Common myeloid progenitor, CD34-positive (primary cell): ENCODE measurements around the gene TRPM3.

Experiments
- CTCF ChIA-PET: fragments of 350-600 bp; sonication (Branson Sonifier 250); formaldehyde crosslinking; loops from one replicate; lab custom pipeline; 2021; ENCODE audit warnings: antibody characterized with exemption; lab: Charles Lee
- POLR2A ChIA-PET: fragments of 350-600 bp; sonication (Branson Sonifier 250); formaldehyde crosslinking; loops from one replicate; lab custom pipeline; 2021; ENCODE audit warnings: antibody characterized with exemption; lab: Charles Lee
- DNase-seq, 3 donors: peaks; one replicate each; pipeline versions ENCODE4 v3.0.0 to v3.0.0-alpha.2; 2013
- H3K27ac ChIP-seq, 2 experiments: 1 replicate in 1 of 2; 2 replicates in 1 of 2; pipeline ENCODE4 v1.7.0; 2013; ENCODE audit warnings: inconsistent platforms in 2 of 2, low read length in 2 of 2, mild to moderate bottlenecking in 2 of 2, low read depth in 1 of 2, moderate library complexity in 1 of 2; ENCODE audit not compliant: severe bottlenecking in 2 of 2, insufficient read depth in 1 of 2, poor library complexity in 1 of 2
- H3K27me3 ChIP-seq, 5 experiments: replicated peaks in 2 of 5; 1 replicate in 3 of 5; 2 replicates in 2 of 5; pipeline versions ENCODE4 v1.6.1 to v1.7.0; 2013; ENCODE audit warnings: low read length in 4 of 5, mild to moderate bottlenecking in 2 of 5, moderate library complexity in 2 of 5, inconsistent platforms in 1 of 5; ENCODE audit not compliant: insufficient read depth in 5 of 5, control insufficient read depth in 4 of 5
- H3K36me3 ChIP-seq, 4 experiments: 1 replicate in 2 of 4; 2 replicates in 2 of 4; pipeline versions ENCODE4 v1.6.1 to v1.7.0; 2013; ENCODE audit warnings: low read length in 3 of 4, control low read depth in 1 of 4, mild to moderate bottlenecking in 1 of 4; ENCODE audit not compliant: control insufficient read depth in 4 of 4, insufficient read depth in 4 of 4
- H3K4me1 ChIP-seq, 4 experiments: 1 replicate in 3 of 4; 2 replicates in 1 of 4; pipeline versions ENCODE4 v1.6.1 to v1.7.1; 2013; ENCODE audit warnings: low read length in 3 of 4, mild to moderate bottlenecking in 3 of 4, control low read depth in 1 of 4, inconsistent platforms in 1 of 4, moderate library complexity in 1 of 4; ENCODE audit not compliant: control insufficient read depth in 4 of 4, insufficient read depth in 4 of 4; ENCODE audit errors: control extremely low read depth in 1 of 4
- H3K4me3 ChIP-seq, 7 experiments: 1 replicate in 4 of 7; 2 replicates in 3 of 7; pipeline versions ENCODE4 v1.5.1 to v1.7.0; 2013; ENCODE audit warnings: mild to moderate bottlenecking in 7 of 7, low read length in 6 of 7, moderate library complexity in 6 of 7, inconsistent platforms in 2 of 7, low read depth in 2 of 7, control low read depth in 1 of 7; ENCODE audit not compliant: insufficient read depth in 4 of 7, control insufficient read depth in 1 of 7; ENCODE audit errors: extremely low read depth in 1 of 7
- H3K9me3 ChIP-seq, 5 experiments: 1 replicate in 4 of 5; 2 replicates in 1 of 5; pipeline versions ENCODE4 v1.6.1 to v1.7.1; 2013; ENCODE audit warnings: low read length in 4 of 5, mild to moderate bottlenecking in 2 of 5, inconsistent platforms in 1 of 5, low read depth in 1 of 5, moderate library complexity in 1 of 5; ENCODE audit not compliant: control insufficient read depth in 4 of 5, insufficient read depth in 2 of 5; ENCODE audit errors: control extremely low read depth in 1 of 5
- WGBS: methylation state at CpG from one replicate; pipeline ENCODE4 v1.1.5; 2013; ENCODE audit not compliant: insufficient coverage; 5-methylcytosine and 5-hydroxymethylcytosine counted together

The TRPM3 gene

GRCh38 chr9:70994582-70994981, 126.8 kb downstream of the TRPM3 start:
- no peak overlapping the region for H3K27ac ChIP-seq
- H3K36me3 ChIP-seq = no peaks in the 10 kb centered on the region
- no peaks in the 10 kb centered on the region for H3K4me1 ChIP-seq
- CTCF ChIA-PET = interaction anchor here (0.7 to 1.0 kb wide), 3 partner anchors 10 to 256 kb away, joined by 3 read pairs; no protein-coding TSS in a partner anchor
- DNase-seq = no peak
- H3K4me3 ChIP-seq = no peak overlapping the region
- no peaks in the 10 kb centered on the region for H3K27me3 ChIP-seq
- 84% methylated on average over 2 of the region's 2 CpGs for WGBS
- POLR2A ChIA-PET = no interaction called here
- H3K9me3 ChIP-seq = no peaks in the 10 kb centered on the region

- ChIA-PET POLR2A (no interaction called here), CTCF (no interaction called here)
- Histone ChIP-seq H3K4me1 (no peaks in the 10 kb centered on the region), H3K27ac (no peak overlapping the region), H3K9me3 (peaks cover 0 to 4% (median 1%) of the 10 kb centered on the region in 5 experiments), H3K4me3 (no peak overlapping the region), H3K36me3 (no peaks in the 10 kb centered on the region), H3K27me3 (no peaks in the 10 kb centered on the region)
- DNase-seq = no peak
- 100% methylated on average over 1 of the region's 1 CpG for WGBS
These were observed 132.9 kb downstream of the TRPM3 start for GRCh38 chr9:70988551-70988950.

DNA sequence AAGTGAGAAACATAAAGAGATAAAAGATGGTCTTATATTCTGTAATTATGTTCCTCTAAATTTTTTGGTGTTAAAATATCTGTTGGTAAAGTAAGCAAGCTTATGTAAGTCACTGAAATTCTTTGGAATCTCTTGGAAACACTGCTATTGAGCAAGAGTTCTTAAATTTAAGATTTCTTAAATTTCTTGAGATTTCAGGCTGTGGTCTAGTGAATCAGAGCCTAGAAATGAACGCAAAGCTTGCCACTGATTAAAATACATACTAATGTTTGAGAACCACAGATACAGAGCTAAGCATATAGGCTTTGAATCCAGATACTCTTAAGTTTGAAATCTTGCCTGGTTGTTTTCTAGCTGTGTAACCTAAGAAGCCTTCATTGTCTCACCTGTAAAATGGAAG, 133.4 kb downstream of the TRPM3 start:
- H3K27ac ChIP-seq = no peak overlapping the region
- no peaks in the 10 kb centered on the region for H3K36me3 ChIP-seq
- ChIA-PET POLR2A (no interaction called here), CTCF (no interaction called here)
- no peaks in the 10 kb centered on the region for H3K4me1 ChIP-seq
- WGBS = 100% methylated on average over 1 of the region's 1 CpG
- peaks cover 0 to 4% (median 2%) of the 10 kb centered on the region in 5 experiments for H3K9me3 ChIP-seq
- H3K4me3 ChIP-seq = no peak overlapping the region
- no peaks in the 10 kb centered on the region for H3K27me3 ChIP-seq
- DNase-seq = no peak

DNA sequence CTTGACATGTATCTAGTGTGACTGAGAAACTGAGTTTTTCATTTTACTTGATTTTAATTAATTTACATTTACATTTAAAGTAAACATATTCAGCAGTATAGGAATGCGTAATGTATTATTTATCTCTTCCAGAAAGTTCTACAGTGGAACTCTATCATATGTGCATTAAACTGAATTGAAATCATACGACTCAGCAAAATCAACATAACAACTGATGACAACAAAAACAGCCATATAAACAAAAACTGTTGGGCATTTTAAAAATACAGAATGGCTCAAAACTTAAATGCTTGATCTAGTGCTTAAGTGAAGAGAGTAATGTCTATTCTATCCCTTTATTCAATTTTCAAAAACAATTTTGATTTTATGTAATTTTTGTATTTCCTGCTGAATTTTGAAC, 134.4 kb downstream of the TRPM3 start:
- POLR2A ChIA-PET = no interaction called here
- no CpG with 5 or more reads among the region's 2 CpGs for WGBS
- CTCF ChIA-PET = no interaction called here

DNA sequence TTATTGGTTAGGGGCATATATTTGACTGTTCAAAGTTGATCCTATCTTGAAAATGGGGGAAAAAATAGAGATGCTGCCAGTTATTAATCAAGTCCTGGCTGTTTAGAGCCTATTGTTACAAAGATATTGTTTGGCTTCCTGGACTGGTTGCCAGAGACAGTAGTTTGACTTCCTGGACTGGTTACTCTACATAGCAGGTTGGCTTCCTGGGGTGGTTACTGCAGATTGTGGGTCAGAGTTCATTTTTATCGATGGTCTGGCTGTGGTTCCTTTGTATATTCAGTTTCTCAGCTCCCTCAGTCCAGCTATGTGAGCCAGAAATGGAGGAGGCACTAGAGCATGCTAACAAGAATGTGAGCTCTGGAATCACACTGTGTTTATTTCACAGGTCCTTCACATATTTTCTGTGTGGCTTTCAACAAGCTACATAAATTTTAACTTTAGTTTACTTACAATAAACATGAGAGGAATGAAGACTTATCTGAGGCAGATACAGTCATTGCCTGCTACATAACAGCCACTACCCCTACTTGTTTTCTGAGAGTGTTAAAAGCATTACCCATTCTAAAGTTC, 137.6 kb downstream of the TRPM3 start:
- Histone ChIP-seq H3K9me3 (peaks cover 0 to 4% (median 2%) of the 10 kb centered on the region in 5 experiments), H3K36me3 (no peaks in the 10 kb centered on the region), H3K4me3 (no peak overlapping the region), H3K27me3 (no peaks in the 10 kb centered on the region), H3K27ac (no peak overlapping the region), H3K4me1 (no peaks in the 10 kb centered on the region)
- no peak for DNase-seq
- whole genome bisulfite sequencing = 100% methylated on average over 1 of the region's 1 CpG
- ChIA-PET POLR2A (no interaction called here), CTCF (interaction anchor here (0.7 kb wide), 1 partner anchor 11 kb away, joined by 3 read pairs; no protein-coding TSS in a partner anchor)

More for the DNA sequence above, 134.4 kb downstream of the TRPM3 start:
- Histone ChIP-seq H3K4me3 (no peak overlapping the region), H3K27me3 (no peaks in the 10 kb centered on the region), H3K27ac (no peak overlapping the region), H3K9me3 (peaks cover 0 to 4% (median 2%) of the 10 kb centered on the region in 5 experiments), H3K4me1 (no peaks in the 10 kb centered on the region), H3K36me3 (no peaks in the 10 kb centered on the region)
- no peak for DNase-seq

GRCh38 chr9:70981312-70981711, 140.1 kb downstream of the TRPM3 start:
- POLR2A ChIA-PET = no interaction called here
- no peak overlapping the region for H3K4me3 ChIP-seq
- DNase-seq = no peak
- no peaks in the 10 kb centered on the region for H3K27me3 ChIP-seq
- no peaks in the 10 kb centered on the region for H3K4me1 ChIP-seq
- H3K9me3 ChIP-seq = peaks cover 0 to 4% (median 2%) of the 10 kb centered on the region in 5 experiments
- no CpG with 5 or more reads among the region's 1 CpG for WGBS
- H3K27ac ChIP-seq = no peak overlapping the region
- no peaks in the 10 kb centered on the region for H3K36me3 ChIP-seq
- CTCF ChIA-PET = no interaction called here

GRCh38 chr9:70979966-70980365, 141.5 kb downstream of the TRPM3 start:
- ChIA-PET POLR2A (no interaction called here), CTCF (no interaction called here)
- Histone ChIP-seq H3K36me3 (no peaks in the 10 kb centered on the region), H3K4me1 (no peaks in the 10 kb centered on the region), H3K27ac (no peak overlapping the region), H3K9me3 (peaks cover 0 to 4% (median 2%) of the 10 kb centered on the region in 5 experiments), H3K4me3 (no peak overlapping the region), H3K27me3 (no peaks in the 10 kb centered on the region)
- no peak for DNase-seq
- WGBS = 100% methylated on average over 2 of the region's 4 CpGs
